Erythroblast (primary cell): ENCODE results near the gene ERCC4.

Source experiments
- GATA1 ChIP-seq: IDR thresholded peaks from 2 replicates; pipeline ENCODE4 v1.6.1; 2011; ENCODE audit warnings: low read depth, mild to moderate bottlenecking, control low read depth, low read length, moderate library complexity
- POLR2A ChIP-seq: IDR thresholded peaks from 2 replicates; pipeline ENCODE4 v1.6.1; 2011; ENCODE audit warnings: mild to moderate bottlenecking, low read length

- TF ChIP-seq POLR2A (no peak), GATA1 (no peak)
These were observed 12.5 kb upstream of the ERCC4 start for GRCh38 chr16:13907431-13907830.
